NCI-H774 (cell line): Measurements from ENCODE around the gene ARHGEF17.
A peak's percentile ranks its signal among the peaks of the same experiment; 100 is the strongest.
"Not testable (repeated sequence)": the region's sequence is repeated elsewhere in the genome, so short reads cannot be mapped to it uniquely, and the experiment has no call there.

Experiments
- DNase-seq: peaks from one replicate; lab custom pipeline; 2025; lab: John Stamatoyannopoulos, UW

The ARHGEF17 gene, protein sequence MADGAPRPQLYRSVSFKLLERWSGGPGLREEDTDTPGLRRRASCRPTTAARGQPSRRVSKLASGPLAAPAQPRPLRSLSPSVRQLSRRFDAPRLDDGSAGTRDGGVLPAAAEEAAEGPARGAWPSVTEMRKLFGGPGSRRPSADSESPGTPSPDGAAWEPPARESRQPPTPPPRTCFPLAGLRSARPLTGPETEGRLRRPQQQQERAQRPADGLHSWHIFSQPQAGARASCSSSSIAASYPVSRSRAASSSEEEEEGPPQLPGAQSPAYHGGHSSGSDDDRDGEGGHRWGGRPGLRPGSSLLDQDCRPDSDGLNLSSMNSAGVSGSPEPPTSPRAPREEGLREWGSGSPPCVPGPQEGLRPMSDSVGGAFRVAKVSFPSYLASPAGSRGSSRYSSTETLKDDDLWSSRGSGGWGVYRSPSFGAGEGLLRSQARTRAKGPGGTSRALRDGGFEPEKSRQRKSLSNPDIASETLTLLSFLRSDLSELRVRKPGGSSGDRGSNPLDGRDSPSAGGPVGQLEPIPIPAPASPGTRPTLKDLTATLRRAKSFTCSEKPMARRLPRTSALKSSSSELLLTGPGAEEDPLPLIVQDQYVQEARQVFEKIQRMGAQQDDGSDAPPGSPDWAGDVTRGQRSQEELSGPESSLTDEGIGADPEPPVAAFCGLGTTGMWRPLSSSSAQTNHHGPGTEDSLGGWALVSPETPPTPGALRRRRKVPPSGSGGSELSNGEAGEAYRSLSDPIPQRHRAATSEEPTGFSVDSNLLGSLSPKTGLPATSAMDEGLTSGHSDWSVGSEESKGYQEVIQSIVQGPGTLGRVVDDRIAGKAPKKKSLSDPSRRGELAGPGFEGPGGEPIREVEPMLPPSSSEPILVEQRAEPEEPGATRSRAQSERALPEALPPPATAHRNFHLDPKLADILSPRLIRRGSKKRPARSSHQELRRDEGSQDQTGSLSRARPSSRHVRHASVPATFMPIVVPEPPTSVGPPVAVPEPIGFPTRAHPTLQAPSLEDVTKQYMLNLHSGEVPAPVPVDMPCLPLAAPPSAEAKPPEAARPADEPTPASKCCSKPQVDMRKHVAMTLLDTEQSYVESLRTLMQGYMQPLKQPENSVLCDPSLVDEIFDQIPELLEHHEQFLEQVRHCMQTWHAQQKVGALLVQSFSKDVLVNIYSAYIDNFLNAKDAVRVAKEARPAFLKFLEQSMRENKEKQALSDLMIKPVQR (N-terminal part only)

DNA sequence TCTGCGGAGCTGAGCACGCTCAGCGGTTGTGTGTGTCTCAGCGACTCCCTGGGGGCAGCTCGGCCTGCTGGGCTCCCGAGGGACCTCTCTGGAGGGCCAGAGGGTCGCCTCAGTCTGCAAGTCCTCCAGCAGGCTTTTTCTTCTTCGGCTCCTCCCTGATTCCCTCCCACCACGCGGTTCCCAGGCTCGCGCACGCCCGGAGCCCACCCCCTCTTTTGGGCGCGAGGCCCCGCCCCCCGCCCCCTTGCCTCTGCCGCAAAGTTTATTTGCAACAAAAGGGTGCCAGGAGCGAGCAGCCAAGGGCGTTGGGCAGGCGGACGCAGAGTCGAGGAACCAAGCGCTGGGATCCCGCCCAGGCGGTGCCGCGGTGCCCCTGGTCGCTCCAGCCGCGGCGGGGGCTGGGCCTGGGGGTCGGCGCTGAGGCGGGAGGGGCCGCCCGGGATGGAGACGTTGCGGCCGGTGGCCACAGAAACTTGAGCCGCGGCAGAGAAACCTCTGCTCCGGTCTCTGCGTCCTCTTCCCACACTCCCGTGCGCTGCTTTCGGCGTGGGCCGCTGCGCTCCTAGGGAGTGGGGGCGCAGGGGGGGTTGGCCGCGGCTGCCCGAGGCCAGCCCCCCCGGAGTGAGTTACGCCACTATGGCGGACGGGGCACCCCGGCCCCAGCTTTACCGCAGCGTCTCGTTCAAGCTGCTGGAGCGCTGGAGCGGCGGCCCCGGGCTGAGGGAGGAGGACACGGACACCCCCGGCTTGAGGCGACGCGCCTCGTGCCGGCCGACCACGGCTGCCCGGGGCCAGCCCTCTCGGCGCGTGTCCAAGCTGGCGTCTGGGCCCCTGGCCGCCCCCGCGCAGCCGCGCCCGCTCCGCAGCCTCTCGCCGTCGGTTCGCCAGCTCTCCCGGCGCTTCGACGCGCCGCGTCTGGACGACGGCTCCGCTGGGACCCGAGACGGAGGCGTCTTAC lies at the start of gene ARHGEF17:
ARHGEF17 (plus strand) TSS at position 274 of the 958 bp plus-strand sequence; CDS start at position 637, 363 bp downstream.
- peak; percentile 67 for DNase-seq

DNA sequence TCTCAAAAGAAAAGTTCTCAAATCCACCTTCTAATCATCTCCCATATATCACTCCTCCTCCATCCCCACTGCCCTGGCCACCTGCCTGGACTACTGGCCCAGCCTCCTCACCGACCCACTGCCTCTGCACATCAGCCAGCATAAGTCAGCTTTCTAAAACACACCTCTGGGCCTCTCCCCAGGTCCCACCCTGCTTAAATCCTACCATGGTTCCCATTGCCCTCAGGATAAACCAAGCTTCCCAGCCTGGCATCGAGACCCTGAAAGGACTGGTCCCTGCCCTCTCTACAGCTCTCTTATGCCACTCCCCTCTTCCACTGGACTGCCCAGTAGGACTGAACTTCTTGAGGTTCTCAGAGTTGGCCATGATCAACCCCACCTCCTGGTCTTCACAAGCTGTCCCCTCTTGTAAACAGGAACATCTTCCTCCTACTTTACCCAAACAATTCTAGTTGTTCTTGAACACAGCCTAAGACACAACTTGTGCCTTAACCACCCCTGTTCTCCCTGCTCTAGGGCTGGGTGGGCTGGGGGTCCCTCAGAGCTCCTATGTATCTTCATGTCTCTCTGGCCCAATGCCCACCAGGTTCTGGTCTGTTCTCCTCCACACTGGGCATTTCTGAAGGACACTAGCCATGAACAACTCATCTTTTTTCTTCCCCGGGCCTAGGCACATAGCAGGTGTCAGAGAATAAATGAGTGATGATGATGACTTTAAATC lies 48.5 kb upstream of the ARHGEF17 start:
- no peak for DNase-seq

DNA sequence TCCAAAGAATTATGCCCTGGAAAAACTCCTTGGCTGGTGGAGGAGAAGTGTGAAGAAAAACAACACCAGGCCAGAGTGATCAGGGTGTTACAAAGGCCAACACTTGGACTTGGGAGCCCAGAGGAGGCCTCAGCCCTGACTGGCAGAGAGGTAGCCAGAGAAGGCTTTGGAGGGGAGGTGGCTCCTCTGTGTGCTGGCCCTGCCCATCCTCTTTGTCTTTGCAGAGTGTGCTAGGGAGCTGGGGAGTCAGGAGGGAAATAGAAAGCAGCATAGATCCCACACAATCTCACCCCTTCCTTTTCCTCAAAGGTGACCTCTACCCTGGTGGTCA lies 48.0 kb upstream of the ARHGEF17 start:
- DNase-seq: no peak

DNA sequence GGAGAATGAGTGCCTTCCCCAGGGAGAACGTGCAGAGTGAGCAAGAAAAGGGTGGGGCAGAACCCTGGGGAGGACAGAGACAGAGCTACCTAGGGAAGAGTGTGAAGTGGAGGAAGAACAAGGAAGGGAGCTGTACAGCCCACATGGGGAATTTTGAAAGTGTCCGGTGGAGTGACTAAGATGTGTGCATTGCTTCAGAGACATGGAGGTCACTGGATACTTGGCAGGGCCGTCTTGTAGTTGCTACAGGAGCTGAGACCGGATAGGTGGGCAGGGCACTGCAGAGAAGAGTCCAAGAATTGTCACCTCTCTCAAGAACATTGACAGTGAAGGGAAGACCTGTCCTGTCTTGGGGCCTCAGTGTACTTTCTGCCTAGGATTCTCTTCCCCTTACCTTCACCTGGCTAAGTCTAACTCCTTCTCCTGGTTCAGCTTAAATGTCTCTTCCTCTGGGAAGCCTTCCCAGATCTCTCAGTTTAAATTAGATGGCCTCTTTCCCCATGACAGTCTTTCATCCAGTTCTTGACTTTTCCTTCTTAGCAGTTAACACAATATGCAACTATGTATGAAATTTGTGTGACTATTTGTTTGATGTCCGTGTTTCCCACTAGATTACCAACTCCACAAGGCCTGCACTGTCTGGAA lies 45.1 kb upstream of the ARHGEF17 start:
- no peak for DNase-seq

DNA sequence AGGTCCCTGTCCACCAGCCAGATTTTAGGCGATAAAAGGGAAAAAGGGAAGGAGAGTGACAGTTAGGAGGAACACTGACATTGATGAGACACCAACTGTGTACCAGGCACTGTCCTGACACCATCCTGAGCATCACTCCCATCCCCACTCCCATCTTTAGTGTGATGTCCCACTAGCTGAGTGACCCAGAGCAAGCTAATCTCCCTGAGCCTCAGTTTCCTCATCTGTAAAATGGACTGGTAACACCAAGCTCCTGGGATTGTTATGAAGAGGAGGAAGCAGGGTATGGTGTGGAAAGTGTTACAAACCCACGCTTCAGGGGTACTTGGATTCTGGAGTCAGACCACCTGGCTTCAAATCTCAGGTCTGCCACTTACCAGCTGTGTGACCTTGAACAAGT lies 44.4 kb upstream of the ARHGEF17 start:
- DNase-seq: no peak

DNA sequence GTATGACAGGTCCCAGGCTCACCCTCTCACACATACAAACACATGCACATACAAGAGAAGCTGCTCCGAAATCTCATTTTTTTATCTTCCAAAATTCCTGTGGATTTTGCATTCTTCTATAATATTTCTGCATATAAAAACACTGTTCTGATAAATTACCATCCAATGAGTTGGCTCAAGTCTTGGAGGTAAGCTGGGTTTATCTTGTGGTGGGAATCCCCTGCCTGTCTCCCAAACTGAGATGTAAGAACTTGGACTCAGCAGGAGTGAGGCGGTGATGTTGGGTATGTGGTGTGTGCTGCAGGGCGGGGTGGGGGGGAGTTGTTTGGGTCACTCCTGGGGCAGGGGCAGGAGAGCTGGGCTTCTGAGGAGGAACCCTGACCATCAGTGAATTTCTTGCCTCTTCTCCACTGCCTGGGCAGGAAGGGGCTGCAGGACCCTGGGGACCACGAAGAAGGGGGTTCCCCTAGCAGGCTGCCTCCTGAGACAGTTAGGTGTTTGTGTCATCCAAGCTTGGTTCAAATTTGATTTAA lies 42.7 kb upstream of the ARHGEF17 start:
- DNase-seq: no peak

DNA sequence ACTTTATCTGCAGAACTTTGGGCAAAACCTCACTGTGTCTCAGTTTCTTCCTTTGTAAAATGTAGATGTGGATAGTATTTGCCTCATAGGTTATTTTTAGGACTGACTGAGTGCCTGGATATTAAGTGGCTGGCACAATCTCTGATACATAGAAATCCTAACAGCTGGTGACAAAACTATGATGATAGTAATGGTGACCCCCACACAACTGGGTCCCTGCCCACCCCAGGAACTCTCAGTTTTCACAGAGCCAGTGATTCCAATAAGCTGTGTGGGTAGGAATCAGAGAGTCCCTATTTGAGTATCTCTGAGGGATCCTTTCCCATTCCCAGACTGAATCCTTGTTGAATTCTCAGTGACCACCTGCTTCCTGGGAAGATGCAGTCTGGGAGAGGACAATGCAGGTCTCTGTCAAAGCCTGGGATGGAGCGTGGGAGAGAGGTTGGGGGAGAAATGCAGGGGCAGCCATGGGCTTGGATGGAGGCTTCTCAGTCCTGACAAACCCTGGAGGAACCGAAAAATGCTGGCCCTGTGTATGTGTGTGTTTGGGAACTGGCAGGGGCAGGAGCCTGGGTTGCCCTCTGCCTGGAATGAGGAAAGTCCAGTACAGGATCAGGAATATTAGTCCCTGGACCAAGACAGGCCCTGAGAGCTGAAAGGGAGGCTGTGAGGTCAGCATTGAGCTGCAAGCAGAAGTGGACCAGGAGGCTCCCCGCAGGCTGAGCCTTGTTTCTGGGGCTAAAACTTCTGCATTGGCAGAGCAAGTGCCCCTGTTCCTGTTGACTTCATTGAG lies 42.0 kb upstream of the ARHGEF17 start:
- no peak for DNase-seq

DNA sequence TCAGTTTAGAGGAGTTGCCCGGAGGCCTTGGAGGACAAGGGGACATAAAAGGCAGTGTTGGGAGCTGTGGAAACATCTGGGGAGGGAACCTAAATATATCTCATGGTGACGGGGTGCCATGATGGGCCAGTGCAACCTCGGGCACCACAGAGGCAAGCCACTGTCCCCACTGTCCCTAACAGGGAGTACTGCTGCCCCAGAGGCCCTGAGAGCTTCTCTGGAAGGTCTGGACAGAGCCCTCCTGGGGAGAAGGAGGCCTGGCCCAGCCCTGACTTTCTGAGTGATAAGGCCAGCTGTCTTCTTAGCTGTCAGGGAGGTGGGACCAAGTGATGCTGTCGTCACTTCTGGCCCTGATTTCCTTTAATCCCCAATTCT lies 41.4 kb upstream of the ARHGEF17 start:
- no peak for DNase-seq

DNA sequence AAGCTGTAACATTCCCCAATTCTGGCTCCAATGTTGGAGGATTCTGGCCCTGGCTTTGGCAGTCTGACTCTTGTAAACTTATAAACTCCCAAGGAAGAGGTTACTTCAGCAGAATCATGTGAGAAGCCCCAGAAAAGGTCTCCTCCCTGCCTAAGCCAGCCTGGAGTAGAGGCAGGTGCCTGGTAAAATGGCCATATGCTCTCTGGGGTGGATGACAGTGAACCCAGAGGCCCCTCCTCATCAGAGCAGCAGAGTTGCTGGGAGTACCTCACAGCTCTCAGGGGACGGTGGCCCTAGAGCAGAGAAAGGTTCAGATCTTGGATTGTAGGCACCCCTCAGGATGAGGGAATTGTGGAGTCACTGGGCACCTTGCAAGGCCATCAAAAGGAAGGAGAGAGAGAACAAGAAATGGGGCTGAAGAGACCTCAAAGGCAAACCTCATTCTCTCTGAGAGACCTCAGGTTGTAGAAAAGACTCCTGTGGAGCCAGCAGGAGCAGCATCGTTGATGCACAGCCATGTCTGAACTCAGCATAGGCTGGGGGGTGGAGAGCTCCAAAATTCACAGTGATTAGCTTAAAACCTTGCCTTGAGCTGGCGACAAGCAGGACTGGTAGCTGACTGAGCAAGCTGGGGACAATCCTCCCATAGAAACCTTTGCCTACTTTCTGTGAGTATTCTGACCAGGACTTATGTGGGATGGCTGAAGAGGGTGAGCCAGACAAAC lies 40.8 kb upstream of the ARHGEF17 start:
- no peak for DNase-seq

DNA sequence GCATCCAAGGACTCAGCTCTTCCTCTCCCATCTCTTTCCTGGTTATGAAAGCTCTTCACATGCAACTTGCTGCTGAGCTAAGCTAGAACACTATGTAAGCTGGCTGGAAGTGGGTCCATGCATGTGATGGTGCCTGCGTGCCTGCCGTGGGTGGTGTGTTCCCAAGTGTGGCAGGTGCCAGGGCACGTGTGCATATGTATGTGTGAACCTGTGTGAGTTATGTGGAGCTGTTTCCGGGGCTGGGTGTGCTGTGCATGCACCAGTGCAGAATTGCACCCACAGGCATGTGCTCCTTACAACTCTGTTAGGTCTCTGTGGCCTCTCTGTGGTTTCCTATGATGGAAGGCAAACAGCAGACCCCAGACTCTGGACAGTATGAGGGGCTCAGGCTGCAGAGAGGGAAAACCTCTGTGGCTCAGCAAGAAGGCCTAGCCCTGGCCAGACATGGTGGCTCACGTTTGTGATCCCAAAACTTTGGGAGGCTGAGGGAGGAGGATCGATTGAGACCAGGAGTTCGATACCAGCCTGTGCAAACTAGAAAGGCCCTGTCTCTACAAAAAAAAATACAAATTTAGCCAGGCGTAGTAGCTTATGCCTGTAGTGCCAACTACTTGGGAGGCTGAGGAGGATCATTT lies 40.1 kb upstream of the ARHGEF17 start:
- DNase-seq: no peak

DNA sequence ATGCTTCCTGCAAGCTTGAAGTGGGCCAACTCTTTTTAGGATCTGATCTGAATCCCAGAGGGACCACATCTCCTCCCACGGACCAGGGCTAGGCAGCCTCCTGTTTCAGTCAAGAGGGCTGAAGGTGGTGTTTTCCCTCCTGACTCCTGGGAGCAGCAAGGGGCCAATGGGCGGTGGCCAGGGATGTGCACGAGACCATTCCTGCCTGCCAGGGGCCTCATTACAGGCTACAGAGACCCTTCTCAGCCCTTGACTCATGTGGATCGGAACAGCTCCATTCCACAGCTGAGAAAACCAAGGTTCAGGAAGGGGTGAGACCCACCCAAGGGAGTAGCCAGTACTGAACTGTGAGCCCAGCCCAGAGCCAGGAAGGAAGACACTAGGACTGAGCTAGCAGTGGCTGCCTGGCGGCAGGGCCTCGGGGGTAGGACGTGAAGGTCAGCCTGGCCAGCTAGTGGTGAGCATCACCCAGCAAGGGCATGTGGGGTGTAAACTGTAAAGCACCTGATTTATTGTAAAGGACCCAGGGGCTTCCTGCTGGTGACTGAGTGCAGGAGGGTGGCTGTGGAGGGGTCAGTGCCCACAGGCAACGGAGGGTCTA lies 39.3 kb upstream of the ARHGEF17 start:
- no peak for DNase-seq

DNA sequence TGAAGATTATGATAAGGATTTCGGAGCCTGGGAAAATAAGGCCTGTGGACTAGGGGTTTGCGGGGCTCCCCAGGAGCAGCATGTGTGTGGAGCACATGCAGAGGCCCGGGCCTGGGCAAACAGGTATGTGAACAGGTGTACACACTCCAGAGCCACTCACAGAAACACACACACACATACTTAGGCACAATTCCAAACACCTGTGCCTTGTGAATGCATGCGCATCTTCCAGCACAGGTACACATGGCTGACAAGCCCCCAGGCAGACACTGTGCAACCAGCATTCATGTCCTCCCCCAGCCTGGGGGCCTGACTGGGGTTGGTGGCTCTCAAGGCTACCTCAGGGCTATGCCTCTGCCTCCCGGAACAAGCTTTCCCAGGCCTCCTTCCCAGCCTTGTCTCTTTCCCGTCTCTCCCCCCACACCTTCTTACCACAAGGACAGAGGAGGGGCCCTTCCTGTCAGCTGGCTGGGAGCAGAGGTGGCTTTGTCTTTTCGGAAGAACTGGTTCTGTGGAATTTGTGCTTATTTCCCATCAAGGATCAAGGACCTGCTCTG lies 38.5 kb upstream of the ARHGEF17 start:
- DNase-seq: no peak

DNA sequence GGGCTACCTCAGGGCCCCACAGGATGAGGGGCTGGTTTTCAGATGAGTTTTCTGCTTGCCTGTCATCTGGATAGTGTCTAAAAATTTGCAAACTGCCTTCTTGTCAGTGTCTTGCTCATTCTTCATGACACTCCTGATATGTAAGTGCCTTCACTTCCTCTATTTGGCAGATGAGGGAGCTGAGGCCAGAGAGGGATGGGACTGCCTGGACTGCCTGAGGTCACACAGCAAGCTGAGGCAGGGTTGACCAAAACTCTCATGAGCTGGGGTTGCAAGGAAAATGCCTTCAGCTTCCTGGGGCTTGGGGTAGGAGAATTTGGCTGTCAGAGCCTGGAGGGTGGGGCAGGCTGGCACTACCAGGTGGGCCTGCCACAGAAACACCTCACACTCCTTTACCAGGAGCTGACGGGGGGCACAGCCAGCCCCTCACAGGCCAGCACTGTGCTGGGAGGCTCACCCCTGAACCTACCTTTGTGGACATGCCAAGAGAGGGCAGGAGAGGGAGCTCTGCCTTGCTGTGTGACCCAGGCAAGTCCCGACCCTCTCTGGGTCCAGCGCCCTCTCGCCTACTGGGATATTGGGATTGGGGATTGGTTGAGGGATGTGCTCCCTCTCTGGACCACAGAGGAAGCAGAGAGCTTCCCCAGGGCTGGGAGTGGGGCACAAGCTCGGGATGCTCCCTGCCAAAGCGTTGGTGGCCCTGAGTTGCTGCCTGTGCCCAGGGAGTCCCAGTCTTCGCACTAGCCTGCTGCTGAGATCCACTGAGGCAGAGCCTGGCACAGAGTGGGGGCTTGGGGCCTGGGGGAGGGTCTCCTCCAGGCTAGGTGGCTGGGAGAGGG lies 37.8 kb upstream of the ARHGEF17 start:
- no peak for DNase-seq

DNA sequence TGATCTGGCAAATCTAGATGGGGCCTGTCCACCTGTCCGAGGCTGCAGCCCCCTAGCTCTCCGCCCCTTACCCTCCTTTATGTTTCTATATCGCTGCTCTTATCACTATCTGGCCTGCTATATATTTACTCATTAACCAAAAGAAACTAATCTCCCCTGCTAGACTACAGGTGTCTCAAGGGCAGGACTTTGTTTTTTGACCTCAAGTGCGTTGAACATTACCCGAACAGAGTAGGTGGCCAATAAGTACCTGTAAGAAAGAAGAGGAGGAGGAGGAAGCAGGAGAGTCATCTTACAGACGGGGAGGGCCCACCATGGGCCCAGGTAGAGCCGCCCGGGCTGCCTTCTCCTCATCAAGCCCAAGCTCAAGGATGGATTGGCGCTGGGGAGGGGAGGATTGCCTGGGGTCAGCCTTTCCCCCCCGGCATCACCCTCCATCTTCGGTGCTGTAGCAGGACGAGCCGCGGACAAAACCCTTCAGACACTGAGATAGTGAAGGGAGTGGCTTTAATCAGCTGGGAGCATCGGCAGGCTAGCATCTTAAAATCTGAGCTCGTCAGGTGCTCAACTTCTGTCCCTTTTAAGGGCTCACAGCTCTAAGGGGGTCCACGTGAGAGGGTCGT lies 37.1 kb upstream of the ARHGEF17 start:
- no peak for DNase-seq

DNA sequence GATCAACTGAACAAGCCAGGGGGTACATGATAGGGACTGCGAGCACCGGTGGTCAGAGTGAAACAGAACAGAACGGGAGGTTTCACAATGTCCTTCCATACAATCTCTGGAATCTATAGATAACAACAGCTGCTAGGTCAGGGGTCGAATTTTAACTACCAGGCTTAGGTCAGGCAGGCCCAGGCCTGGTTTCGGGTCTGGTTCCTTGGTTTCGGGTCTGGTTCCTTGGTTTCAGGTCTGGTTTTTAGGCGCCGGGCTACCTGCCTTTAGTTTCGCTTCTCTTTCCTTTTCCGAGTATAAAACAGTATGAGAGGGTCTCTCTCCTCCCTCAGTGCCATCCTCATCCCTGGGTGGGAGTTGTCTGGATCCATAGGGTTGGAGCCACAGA lies 36.6 kb upstream of the ARHGEF17 start:
- not testable (repeated sequence) for DNase-seq
